Measurements from ENCODE around the gene HOXC5.
"Not testable (repeated sequence)": the region's sequence is repeated elsewhere in the genome, so short reads cannot be mapped to it uniquely, and the experiment has no call there.

HOXC5 gene

GRCh38 chr12:54035568-54036264 is 2.9 kb downstream of the HOXC5 start:
- no peak for DNase-seq

- DNase-seq: no peak
Measured at GRCh38 chr12:54036620-54037359, 3.9 kb downstream of the HOXC5 start.

GRCh38 chr12:54037360-54038283 is 4.8 kb downstream of the HOXC5 start:
- no peak for DNase-seq

GRCh38 chr12:54038284-54038870 is 5.5 kb downstream of the HOXC5 start:
- no peak for DNase-seq

GRCh38 chr12:54038871-54039414 is 6.1 kb downstream of the HOXC5 start:
- no peak for DNase-seq

- DNase-seq: no peak
Measured at GRCh38 chr12:54039417-54040147, 6.7 kb downstream of the HOXC5 start.

GRCh38 chr12:54040148-54040494 is 7.3 kb downstream of the HOXC5 start:
- no peak for DNase-seq

GRCh38 chr12:54040648-54041047 is 7.8 kb downstream of the HOXC5 start:
- no peak for DNase-seq

GRCh38 chr12:54041097-54041690 is 8.3 kb downstream of the HOXC5 start:
- DNase-seq: no peak

- not testable (repeated sequence) for DNase-seq
Measured at GRCh38 chr12:54042033-54042432, 9.2 kb downstream of the HOXC5 start.

- no peak for DNase-seq
Measured at GRCh38 chr12:54042970-54043853, 10.4 kb downstream of the HOXC5 start.

GRCh38 chr12:54044425-54045103 is 11.7 kb downstream of the HOXC5 start:
- DNase-seq: no peak

GRCh38 chr12:54045401-54045800 is 12.6 kb downstream of the HOXC5 start:
- DNase-seq: no peak

- no peak for DNase-seq
Measured at GRCh38 chr12:54045868-54046521, 13.1 kb downstream of the HOXC5 start.

- no peak for DNase-seq
Measured at GRCh38 chr12:54046809-54047159, 13.9 kb downstream of the HOXC5 start.

- DNase-seq: no peak
Measured at GRCh38 chr12:54047160-54047963, 14.5 kb downstream of the HOXC5 start.

GRCh38 chr12:54047964-54048303 is 15.1 kb downstream of the HOXC5 start:
- DNase-seq: no peak

- no peak for DNase-seq
Measured at GRCh38 chr12:54048406-54049093, 15.7 kb downstream of the HOXC5 start.
